ENCODE results near the gene TMEM35A.

DNA sequence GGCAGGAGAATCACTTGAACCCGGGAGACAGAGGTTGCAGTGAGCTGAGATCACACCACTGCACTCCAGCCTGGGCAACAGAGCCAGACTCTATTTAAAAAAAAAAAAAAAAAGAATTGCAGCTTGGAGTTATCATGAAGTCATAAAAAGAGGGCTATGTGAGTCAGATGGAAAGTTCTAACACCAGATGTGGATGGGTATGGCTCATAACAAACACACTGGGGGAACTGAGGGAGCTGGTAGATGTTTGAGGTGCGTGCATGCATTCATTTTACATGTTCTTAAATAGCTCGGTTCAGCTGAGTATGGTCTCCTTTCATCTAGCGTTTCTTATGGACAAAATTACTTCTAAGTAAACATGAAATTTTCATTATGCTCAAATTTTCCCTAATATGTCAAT is 38.5 kb upstream of the TMEM35A start:
- TF ChIP-seq POLR2A (IDR thresholded peaks at IDR 0.05; ENCODE audit: low read length) (no peak), GATA1 (IDR thresholded peaks at IDR 0.05; ENCODE audit: low read depth, low read length) (no peak)

All from erythroblast (primary cell).